Keratinocyte (primary cell): ENCODE measurements around the gene COL13A1.

ENCODE experiments used
- CTCF ChIP-seq, 3 experiments: IDR thresholded peaks in 1 of 3; conservative IDR thresholded peaks in 1 of 3; optimal IDR thresholded peaks in 1 of 3; 2 replicates in 2 of 3; 3 replicates in 1 of 3; pipeline versions ENCODE3 to v1.5.1; 2011; ENCODE audit warnings: low read length in 3 of 3, mild to moderate bottlenecking in 3 of 3, moderate library complexity in 2 of 3, control low read depth in 1 of 3, inconsistent platforms in 1 of 3; ENCODE audit not compliant: insufficient read depth in 2 of 3; ENCODE audit errors: extremely low read depth in 1 of 3
- EZH2 ChIP-seq: IDR thresholded peaks from one replicate; pipeline ENCODE4 v1.6.1; 2012; ENCODE audit warnings: inconsistent platforms, mild to moderate bottlenecking, low read length, moderate library complexity

GRCh38 chr10:69817078-69817581 lies 15.4 kb downstream of the COL13A1 start:
- TF ChIP-seq CTCF (optimal IDR thresholded peaks at IDR 0.05 in 1 of 3, IDR thresholded peaks at IDR 0.05 in 1 of 3, conservative IDR thresholded peaks at IDR 0.05 in 1 of 3; ENCODE audit: extremely low read depth in 1 of 3, insufficient read depth in 2 of 3, low read length in 3 of 3) (no peak), EZH2 (no peak)
